Activated CD8-positive, alpha-beta memory T cell treated with anti-CD3 and anti-CD28 coated beads for 1 hour (primary cell): ENCODE measurements around the gene ALKBH8.
"Not testable (repeated sequence)": the region's sequence is repeated elsewhere in the genome, so short reads cannot be mapped to it uniquely, and the experiment has no call there.

Experiments used
- DNase-seq, 2 donors: peaks; one replicate each; pipeline ENCODE4 v3.0.0-alpha.2; 2020; ENCODE audit warnings: low read depth in 1 of 2; ENCODE audit errors: extremely low read depth in 1 of 2

The ALKBH8 gene

GRCh38 chr11:107508201-107508857, 57.2 kb downstream of the ALKBH8 start:
- DNase-seq = no peak

- no peak for DNase-seq
Observed at GRCh38 chr11:107505647-107506225, 59.8 kb downstream of the ALKBH8 start.

- no peak for DNase-seq
Observed at GRCh38 chr11:107504981-107505380, 60.6 kb downstream of the ALKBH8 start.

DNA sequence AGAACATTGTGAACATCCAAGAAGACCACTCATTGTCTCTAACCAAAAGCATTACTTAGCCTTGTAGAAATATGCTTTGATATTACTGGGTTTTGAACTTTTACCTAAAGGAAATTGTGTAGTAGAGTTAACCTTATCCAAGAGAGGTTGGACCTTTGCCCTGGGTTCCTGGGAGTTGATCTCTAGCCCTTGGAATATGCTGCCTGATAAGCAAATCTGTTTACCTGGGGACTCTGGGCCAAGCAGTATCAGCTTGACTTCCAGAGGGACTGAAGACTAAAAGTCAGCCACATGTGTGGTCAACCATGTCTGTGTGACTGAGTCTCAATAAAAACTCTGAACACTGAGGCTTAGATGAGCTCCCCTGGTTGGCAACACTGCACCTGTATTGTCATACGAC, 63.8 kb downstream of the ALKBH8 start:
- no peak for DNase-seq

DNA sequence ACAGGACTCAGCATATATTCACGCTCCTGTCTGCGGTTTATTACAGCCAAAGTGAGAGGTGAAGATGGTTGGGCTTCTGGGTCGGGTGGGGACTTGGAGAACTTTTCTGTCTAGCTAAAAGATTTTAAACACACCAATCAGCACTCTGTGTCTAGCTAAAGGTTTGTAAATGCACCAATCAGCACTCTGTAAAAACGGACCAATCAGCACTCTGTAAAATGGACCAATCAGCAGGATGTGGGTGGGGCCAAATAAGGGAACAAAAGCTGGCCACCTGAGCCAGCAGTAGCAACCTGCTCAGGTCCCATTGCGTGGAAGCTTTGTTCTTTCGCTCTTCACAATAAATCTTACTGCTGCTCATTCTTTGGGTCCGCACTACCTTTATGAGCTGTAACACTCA, 68.2 kb downstream of the ALKBH8 start:
- DNase-seq = not testable (repeated sequence)

- DNase-seq = no peak
Observed at GRCh38 chr11:107496011-107496410, 69.5 kb downstream of the ALKBH8 start.

DNA sequence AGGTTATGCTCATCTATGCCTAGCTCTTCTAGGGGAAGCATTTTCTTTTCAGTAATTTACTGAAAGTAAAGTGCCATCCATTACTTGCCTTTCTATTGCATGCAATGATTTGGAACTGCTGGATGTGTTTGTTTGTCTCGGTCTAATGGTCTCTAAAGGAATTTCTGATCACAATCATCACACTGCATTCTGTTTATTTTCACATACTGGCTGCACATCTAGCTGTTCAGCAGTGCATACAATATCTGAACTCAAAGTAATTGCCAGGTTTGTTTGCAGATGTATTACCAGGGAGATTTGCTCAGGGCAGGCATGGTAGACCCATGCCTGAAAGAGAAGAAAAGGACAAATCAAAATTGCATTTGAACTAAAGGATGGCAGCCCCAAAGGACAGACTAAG, 71.5 kb downstream of the ALKBH8 start:
- DNase-seq = no peak

GRCh38 chr11:107493117-107493516, 72.4 kb downstream of the ALKBH8 start:
- no peak for DNase-seq

DNA sequence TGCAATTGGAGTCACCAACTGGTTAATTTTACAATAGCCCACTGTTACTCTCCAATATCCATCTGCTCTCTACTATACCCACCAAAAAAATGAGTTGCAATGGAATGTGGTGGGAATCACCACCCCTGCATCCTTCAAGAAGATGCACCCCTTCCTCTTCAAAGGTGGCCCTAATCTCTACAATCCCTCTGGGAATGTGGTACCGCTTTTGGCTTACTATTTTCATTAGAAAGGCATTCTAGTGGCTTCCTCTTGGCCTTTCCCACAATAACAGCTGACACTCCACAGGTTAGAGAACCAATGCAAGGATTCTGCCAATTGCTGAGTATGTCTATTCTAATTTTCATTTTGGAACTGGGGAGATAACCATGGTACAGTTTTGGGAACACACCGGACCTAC, 74.7 kb downstream of the ALKBH8 start:
- DNase-seq = no peak

DNA sequence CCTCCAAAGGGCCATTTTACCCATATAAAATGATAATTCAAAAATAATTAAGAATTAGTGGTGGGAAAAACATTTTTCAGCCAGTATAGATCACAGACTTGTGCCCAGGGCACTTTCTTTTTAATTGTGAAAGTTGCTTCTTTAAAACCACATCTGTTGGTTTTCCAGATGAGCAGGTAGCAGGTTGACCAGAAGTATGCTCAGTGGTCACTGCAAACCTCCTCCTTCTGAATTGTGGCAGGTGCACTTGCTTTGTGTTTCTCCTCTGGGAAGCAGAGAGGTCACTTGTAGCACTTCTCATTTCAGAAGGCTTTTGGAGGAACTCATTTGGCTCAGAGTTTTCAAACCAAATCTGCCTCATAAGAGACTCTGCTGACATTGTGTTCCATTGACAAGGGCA, 83.3 kb downstream of the ALKBH8 start:
- DNase-seq = no peak

- DNase-seq = no peak
Observed at GRCh38 chr11:107478922-107479321, 86.6 kb downstream of the ALKBH8 start.

DNA sequence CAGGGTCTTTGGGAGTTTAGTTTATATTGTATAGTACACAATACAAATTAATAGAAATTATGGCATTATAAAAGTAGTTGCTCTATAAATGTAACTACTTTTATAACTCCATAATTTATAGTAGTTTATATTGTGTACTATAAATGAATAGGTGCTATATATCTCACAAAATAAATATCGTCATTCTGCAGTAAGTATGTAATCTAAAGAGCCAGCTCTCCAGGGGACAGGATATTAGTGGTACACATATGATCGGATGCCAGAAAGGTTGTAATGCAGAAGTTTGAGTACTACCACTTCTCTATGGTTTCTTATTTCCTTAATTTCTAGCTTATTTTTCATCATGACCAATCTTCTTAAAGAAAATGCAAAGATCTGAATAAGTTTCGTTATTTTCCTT, 87.7 kb downstream of the ALKBH8 start:
- no peak for DNase-seq

- DNase-seq = no peak
Observed at GRCh38 chr11:107473792-107474191, 91.7 kb downstream of the ALKBH8 start.

GRCh38 chr11:107472966-107473365, 92.6 kb downstream of the ALKBH8 start:
- no peak for DNase-seq

DNA sequence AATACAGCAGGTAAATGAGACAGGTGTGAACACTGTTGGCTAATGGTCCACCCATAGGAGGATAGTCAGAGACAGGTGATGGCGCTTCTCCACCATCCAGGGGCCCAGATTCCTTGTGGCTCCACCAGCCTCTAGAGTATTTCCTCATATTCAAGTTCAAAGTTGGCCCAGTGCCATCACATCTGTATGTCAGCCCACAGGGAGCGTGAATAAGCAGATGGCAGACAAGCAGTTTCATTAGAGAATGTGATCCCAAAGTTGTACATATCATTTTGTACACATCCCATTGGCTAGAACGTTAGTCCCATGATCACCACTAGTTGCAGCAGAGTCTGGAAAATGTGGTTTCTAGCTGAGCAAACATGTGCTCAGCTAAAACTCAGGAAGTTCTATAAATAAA, 96.9 kb downstream of the ALKBH8 start:
- no peak for DNase-seq

DNA sequence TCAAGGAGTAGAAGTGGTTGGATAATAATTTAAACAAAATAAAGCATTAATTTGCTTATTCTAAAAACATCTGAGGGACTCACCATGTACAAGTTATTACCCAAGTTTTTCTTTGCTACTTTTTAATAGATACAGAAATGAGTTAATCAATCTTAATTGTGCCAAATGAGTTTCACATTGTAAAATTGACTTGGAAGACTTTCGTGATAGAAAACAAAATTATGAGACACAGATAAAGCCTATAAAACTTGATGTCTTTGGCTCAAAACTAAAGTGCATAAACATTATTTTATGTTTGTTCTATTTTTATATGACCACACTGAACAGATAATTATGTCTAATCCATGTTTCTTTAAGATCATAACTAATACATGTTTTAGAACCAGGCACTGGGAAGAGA, 97.8 kb downstream of the ALKBH8 start:
- DNase-seq = no peak

DNA sequence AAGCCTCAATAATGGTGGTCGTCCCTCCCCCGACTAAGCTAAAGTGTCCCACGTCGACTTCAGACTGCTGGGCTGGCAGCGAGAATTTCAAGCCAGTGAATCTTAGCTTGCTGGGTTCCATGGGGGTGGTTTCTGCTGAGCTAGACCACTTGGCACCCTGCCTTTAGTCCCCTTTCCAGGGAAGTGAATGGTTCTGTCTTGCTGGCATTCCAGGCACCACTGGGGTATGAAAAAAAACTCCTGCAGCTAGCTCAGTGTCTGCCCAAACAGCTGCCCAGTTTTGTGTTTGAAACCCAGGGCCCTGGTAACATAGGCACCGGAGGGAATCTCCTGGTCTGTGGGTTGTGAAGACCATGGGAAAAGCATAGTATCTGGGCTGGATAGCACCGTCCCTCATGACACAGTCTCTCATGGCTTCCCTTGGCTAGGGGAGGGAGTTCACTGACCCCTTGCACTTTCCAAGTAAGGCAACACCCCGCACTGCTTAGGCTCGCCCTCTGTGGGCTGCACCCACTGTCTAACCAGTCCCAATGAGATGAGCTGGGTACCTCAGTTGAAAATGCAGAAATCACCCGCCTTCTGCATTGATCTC, 99.2 kb downstream of the ALKBH8 start:
- DNase-seq = not testable (repeated sequence)

DNA sequence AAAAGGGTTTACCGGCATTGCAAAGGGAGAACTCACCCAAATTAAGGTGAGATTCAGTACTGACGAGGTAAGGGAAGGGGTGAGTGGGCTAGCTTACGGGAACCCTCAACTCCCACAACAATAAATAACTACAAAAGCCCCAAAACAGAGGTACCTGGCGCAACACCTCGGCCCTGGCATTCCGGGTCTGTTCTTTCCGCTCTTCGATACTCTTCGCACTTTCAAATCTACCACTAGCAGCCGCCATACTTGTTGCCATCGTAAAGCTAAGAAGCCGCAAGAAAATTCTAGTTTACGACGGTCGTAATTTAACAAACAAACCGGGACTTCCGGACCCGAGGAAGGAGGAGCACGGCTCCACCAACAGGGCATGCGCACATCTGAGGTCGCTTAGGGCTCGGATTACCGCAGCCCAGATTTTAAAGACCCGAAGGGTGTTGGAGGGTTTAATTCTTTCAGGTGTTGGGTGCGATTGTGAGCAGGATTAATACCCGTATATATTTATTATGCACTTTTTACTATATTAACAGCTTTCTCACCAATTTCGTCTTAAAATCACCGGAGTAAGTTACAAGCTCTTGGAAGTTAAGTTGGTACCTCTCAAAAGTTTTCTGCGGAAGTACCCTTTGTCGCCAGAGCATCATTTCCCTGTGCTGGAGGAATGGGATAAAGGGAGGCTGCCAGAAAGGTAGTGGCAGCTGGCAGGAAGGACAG, 107.8 kb downstream of the ALKBH8 start, which contains the start of gene CWF19L2:
Gene CWF19L2 (minus strand): TSS at position 268 of the 714 bp plus-strand sequence. CDS start 9 bp downstream, at position 259.
- peak; percentile 78 to 79 for DNase-seq

DNA sequence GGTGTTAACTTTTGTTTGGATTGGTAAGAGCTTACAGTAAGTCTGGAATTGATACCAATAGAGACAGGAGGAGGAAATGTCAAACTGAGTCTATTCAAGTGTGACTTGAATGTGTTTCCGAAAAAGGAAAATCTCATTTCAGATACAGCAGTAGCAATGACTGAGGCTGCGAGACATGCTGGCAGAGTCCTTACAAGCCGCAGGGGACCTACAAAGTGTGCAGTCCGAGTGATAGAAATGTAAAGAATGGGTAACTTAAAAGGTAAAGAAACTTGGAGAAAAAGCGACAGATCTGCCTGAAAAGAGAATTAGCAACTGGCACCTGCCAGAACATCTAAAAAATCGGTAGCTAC, 108.4 kb downstream of the ALKBH8 start:
- DNase-seq = no peak

DNA sequence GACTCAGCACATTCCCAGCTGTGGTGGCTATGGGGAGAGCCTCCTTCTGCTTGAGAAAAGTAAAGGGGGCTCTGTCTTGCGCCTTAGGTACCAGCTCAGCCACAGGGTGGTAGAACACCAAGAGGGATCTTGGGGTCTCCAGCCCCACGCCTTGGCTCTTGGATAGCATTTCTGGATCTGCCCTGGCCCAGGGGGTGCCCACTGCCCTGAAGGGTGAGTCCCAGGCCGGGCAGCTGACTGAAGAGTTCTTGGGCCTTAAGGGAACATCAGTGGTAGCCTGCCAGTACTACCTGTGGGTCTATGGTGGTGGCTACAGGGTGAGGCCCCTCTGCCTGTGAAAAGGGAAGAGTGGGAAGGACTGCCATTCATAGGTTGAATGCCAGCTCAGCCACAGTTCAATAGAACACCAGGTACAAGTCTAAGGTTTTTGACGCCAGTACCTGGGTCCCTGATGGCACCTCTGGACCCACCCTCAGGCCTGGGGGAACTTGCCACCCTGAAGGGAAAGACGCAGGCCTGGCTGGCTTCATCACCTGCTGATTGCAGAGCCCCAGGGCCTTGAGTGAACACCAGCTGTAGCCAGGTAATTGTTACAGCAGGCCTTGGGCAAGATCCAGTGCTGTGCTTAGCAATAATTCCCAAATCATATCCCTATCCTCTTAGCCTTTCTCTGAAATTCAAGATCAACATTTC, 111.8 kb downstream of the ALKBH8 start:
- DNase-seq = no peak
